HEK293 (cell line): Measurements from ENCODE around the gene CTAGE4.
"Not testable (repeated sequence)": the region's sequence is repeated elsewhere in the genome, so short reads cannot be mapped to it uniquely, and the experiment has no call there.

Source experiments
- CTCF ChIP-seq: fragments of 450-650 bp; formaldehyde crosslinking; IDR thresholded peaks from 2 replicates; pipeline ENCODE4 v1.5.1; 2016; ENCODE audit warnings: missing biosample characterization, missing genetic modification characterization
- IKZF3 ChIP-seq: fragments of 450-650 bp; IDR thresholded peaks from 2 replicates; pipeline ENCODE4 v1.5.0; 2018; ENCODE audit warnings: missing biosample characterization, mild to moderate bottlenecking, missing genetic modification characterization, moderate library complexity
- ZNF138 ChIP-seq: fragments of 450-650 bp; formaldehyde crosslinking; IDR thresholded peaks from 2 replicates; pipeline ENCODE4 v1.5.1; 2016; ENCODE audit warnings: missing biosample characterization, missing genetic modification characterization, borderline replicate concordance
- ZNF398 ChIP-seq: fragments of 450-650 bp; formaldehyde crosslinking; IDR thresholded peaks from 2 replicates; pipeline ENCODE4 v1.5.1; 2017; ENCODE audit warnings: missing biosample characterization, missing genetic modification characterization
- TF ChIP-seq, protein P1 (sequence below): fragments of 450-650 bp; formaldehyde crosslinking; IDR thresholded peaks from 2 replicates; pipeline ENCODE4 v1.5.1; 2017; ENCODE audit warnings: missing biosample characterization, missing genetic modification characterization

- not testable (repeated sequence) for TF ChIP-seq ZNF138, ZNF398, IKZF3, CTCF (tag by site-specific recombination)
- TF ChIP-seq, protein P1, sequence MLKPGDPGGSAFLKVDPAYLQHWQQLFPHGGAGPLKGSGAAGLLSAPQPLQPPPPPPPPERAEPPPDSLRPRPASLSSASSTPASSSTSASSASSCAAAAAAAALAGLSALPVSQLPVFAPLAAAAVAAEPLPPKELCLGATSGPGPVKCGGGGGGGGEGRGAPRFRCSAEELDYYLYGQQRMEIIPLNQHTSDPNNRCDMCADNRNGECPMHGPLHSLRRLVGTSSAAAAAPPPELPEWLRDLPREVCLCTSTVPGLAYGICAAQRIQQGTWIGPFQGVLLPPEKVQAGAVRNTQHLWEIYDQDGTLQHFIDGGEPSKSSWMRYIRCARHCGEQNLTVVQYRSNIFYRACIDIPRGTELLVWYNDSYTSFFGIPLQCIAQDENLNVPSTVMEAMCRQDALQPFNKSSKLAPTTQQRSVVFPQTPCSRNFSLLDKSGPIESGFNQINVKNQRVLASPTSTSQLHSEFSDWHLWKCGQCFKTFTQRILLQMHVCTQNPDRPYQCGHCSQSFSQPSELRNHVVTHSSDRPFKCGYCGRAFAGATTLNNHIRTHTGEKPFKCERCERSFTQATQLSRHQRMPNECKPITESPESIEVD (tag by site-specific recombination), result not testable (repeated sequence)
Measured at GRCh38 chr7:144223675-144224074, 40.4 kb downstream of the CTAGE4 start.
